ENCODE data around the gene DLX1. TPM values are rescaled to one million over a fixed set of nuclear protein-coding genes. Genes with fewer than 3 reads are reported as not detected.

Gene DLX1
- total RNA-seq, 1 donor from 2014 or later, result 0.61 TPM

GRCh38 chr2:172049567-172050120 lies 35.7 kb upstream of the DLX1 start:
- H3K4me3 Mint-ChIP-seq (ENCODE audit: unreplicated experiment), result no peak overlapping the region
- no peak for TF ChIP-seq CTCF (IDR thresholded peaks at IDR 0.05; ENCODE audit: partially characterized antibody, unreplicated experiment)
- H3K9me3 Mint-ChIP-seq (ENCODE audit: unreplicated experiment), result no peaks in the 10 kb centered on the region
- no peaks in the 10 kb centered on the region for H3K36me3 Mint-ChIP-seq (ENCODE audit: unreplicated experiment)
- H3K27ac Mint-ChIP-seq (ENCODE audit: unreplicated experiment), result no peak overlapping the region
- peaks cover 2% of the 10 kb centered on the region for H3K4me1 Mint-ChIP-seq (ENCODE audit: low read depth, unreplicated experiment)
- H3K27me3 Mint-ChIP-seq (ENCODE audit: unreplicated experiment), result no peaks in the 10 kb centered on the region
- DNase-seq, result no peak

GRCh38 chr2:172050479-172051125 lies 34.7 kb upstream of the DLX1 start:
- H3K27me3 Mint-ChIP-seq (ENCODE audit: unreplicated experiment), result no peaks in the 10 kb centered on the region
- peaks cover 4% of the 10 kb centered on the region for H3K4me1 Mint-ChIP-seq (ENCODE audit: low read depth, unreplicated experiment)
- no peaks in the 10 kb centered on the region for H3K36me3 Mint-ChIP-seq (ENCODE audit: unreplicated experiment)
- no peak overlapping the region for H3K27ac Mint-ChIP-seq (ENCODE audit: unreplicated experiment)
- DNase-seq, result no peak
- H3K9me3 Mint-ChIP-seq (ENCODE audit: unreplicated experiment), result no peaks in the 10 kb centered on the region
- TF ChIP-seq CTCF (IDR thresholded peaks at IDR 0.05; ENCODE audit: partially characterized antibody, unreplicated experiment), result no peak
- H3K4me3 Mint-ChIP-seq (ENCODE audit: unreplicated experiment), result no peak overlapping the region

GRCh38 chr2:172052000-172052983 lies 33.0 kb upstream of the DLX1 start:
- no peak for TF ChIP-seq CTCF (IDR thresholded peaks at IDR 0.05; ENCODE audit: partially characterized antibody, unreplicated experiment)
- H3K27ac Mint-ChIP-seq (ENCODE audit: unreplicated experiment), result no peak overlapping the region
- no peaks in the 10 kb centered on the region for H3K36me3 Mint-ChIP-seq (ENCODE audit: unreplicated experiment)
- no peak for DNase-seq
- H3K27me3 Mint-ChIP-seq (ENCODE audit: unreplicated experiment), result no peaks in the 10 kb centered on the region
- no peak overlapping the region for H3K4me3 Mint-ChIP-seq (ENCODE audit: unreplicated experiment)
- no peaks in the 10 kb centered on the region for H3K9me3 Mint-ChIP-seq (ENCODE audit: unreplicated experiment)
- H3K4me1 Mint-ChIP-seq (ENCODE audit: low read depth, unreplicated experiment), result peaks cover 4% of the 10 kb centered on the region

- Mint-ChIP-seq H3K9me3 (ENCODE audit: unreplicated experiment) (no peaks in the 10 kb centered on the region), H3K4me1 (ENCODE audit: low read depth, unreplicated experiment) (peaks cover 4% of the 10 kb centered on the region), H3K36me3 (ENCODE audit: unreplicated experiment) (no peaks in the 10 kb centered on the region), H3K4me3 (ENCODE audit: unreplicated experiment) (no peak overlapping the region), H3K27me3 (ENCODE audit: unreplicated experiment) (no peaks in the 10 kb centered on the region), H3K27ac (ENCODE audit: unreplicated experiment) (no peak overlapping the region)
- no peak for TF ChIP-seq CTCF (IDR thresholded peaks at IDR 0.05; ENCODE audit: partially characterized antibody, unreplicated experiment)
- DNase-seq, result no peak
Observed at GRCh38 chr2:172053486-172053885, 31.8 kb upstream of the DLX1 start.

Data from glutamatergic neuron (in vitro differentiated cells).